AG08395 (cell line): ENCODE results near the gene CDC42BPA.
"Not testable (repeated sequence)": the region's sequence is repeated elsewhere in the genome, so short reads cannot be mapped to it uniquely, and the experiment has no call there.

Source experiments
- DNase-seq: peaks from one replicate; pipeline ENCODE4 v3.0.0; 2012; ENCODE audit warnings: mixed read lengths, low spot score

CDC42BPA gene

GRCh38 chr1:227066999-227067398, 251.3 kb downstream of the CDC42BPA start:
- no peak for DNase-seq

- DNase-seq = no peak
These were observed 253.0 kb downstream of the CDC42BPA start for GRCh38 chr1:227065311-227065710.

GRCh38 chr1:227062306-227062705, 256.0 kb downstream of the CDC42BPA start:
- DNase-seq = no peak

GRCh38 chr1:227059076-227059475, 259.2 kb downstream of the CDC42BPA start:
- no peak for DNase-seq

- DNase-seq = peak; percentile 49
These were observed 260.0 kb downstream of the CDC42BPA start for GRCh38 chr1:227058321-227058751.

GRCh38 chr1:227049253-227049652, 269.0 kb downstream of the CDC42BPA start:
- no peak for DNase-seq

- DNase-seq = peak; percentile 4
These were observed 274.5 kb downstream of the CDC42BPA start for GRCh38 chr1:227043755-227044154.

- DNase-seq = no peak
These were observed 276.0 kb downstream of the CDC42BPA start for GRCh38 chr1:227042292-227042691.

GRCh38 chr1:227038401-227038800, 279.9 kb downstream of the CDC42BPA start:
- no peak for DNase-seq

GRCh38 chr1:227037121-227037520, 281.2 kb downstream of the CDC42BPA start:
- no peak for DNase-seq

- no peak for DNase-seq
These were observed 283.0 kb downstream of the CDC42BPA start for GRCh38 chr1:227035316-227035715.

- DNase-seq = no peak
These were observed 284.4 kb downstream of the CDC42BPA start for GRCh38 chr1:227033880-227034279.

GRCh38 chr1:227032396-227032795, 285.9 kb downstream of the CDC42BPA start:
- DNase-seq = no peak

- no peak for DNase-seq
These were observed 301.3 kb downstream of the CDC42BPA start for GRCh38 chr1:227016990-227017389.

GRCh38 chr1:227010645-227011044, 307.6 kb downstream of the CDC42BPA start:
- no peak for DNase-seq

GRCh38 chr1:227009937-227010336, 308.4 kb downstream of the CDC42BPA start:
- DNase-seq = no peak

- no peak for DNase-seq
These were observed 312.0 kb downstream of the CDC42BPA start for GRCh38 chr1:227006226-227006796.

- DNase-seq = no peak
These were observed 313.5 kb downstream of the CDC42BPA start for GRCh38 chr1:227004796-227005195.

GRCh38 chr1:227003165-227003564, 315.1 kb downstream of the CDC42BPA start:
- DNase-seq = no peak

- no peak for DNase-seq
These were observed 315.7 kb downstream of the CDC42BPA start for GRCh38 chr1:227002531-227003049.

GRCh38 chr1:226999579-226999978, 318.7 kb downstream of the CDC42BPA start:
- DNase-seq = not testable (repeated sequence)

GRCh38 chr1:226995365-226996332, 322.6 kb downstream of the CDC42BPA start:
- no peak for DNase-seq
